ENCODE data around the gene MAP3K4.
"Not testable (repeated sequence)": the region's sequence is repeated elsewhere in the genome, so short reads cannot be mapped to it uniquely, and the experiment has no call there.

Gene MAP3K4

DNA sequence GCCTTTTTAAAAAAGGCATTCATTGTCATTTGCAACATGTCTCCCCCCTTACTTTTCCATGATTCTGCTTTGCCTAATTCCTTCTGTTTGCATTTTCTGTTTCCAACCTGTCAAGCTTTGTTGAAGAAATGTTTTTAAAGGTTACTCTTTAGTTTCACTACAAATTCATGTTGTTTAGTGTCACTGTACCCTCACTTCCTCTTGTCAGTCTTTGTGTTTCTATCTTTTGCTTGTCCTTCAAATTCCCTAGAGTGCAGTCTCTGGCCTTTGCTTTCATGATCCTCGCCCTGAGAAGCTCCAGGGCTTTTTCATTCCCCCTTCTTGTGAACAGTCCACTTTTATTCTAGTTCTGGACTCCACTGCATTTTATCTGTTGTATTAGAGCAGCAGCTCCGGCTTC lies 90.6 kb downstream of the MAP3K4 start:
- DNase-seq (ENCODE audit: low read depth in 2 of 2), result no peak

DNA sequence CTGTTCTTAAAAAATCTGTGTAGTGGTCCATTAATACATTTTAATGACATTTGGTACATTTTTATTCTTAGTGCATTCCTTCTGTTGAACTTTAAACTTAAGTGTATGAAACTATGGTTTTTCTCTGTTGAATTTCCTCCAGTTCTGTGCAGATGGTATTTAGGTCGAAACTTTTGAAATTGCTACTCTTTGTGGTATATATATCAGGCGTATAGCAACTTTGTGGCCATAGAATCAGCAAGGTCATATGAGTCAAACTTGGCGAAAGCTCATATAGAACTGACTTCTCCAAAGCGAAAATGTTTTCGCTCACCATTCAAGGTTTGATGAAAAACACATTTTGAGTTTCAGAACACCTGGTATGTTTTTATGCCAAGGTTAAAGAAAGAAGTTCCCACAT lies 93.7 kb downstream of the MAP3K4 start:
- DNase-seq (ENCODE audit: low read depth in 2 of 2), result no peak

DNA sequence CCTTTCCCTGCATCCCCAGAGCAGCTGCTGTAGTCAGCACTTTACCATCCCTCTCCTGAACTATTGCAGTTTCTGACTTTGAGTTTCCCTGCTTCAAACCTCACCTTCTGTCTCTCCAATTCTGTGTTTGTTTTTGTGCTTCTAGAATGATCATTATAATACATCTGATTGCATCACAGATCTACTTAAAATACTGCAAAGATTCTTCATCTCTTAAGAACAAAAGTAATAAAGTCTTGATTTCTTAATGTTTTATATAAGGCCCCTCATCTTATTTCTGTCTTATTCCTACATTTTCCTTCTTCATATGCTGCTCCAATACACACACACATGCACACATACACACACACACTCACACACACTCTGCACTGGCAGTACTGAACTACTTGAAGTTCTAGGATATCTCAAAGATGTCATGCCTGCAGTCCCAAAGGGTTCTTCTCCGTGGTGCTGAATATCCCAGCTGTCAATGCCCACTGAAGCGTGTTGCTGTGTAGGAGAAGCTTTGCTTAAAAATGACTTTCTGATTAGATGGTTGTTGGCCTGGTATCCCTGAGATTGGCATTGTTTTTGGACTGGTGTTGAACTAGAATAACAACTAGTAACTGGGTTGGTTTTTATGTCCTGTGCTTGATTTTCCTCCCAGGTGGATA lies 97.2 kb downstream of the MAP3K4 start:
- no peak for DNase-seq (ENCODE audit: low read depth in 2 of 2)

DNA sequence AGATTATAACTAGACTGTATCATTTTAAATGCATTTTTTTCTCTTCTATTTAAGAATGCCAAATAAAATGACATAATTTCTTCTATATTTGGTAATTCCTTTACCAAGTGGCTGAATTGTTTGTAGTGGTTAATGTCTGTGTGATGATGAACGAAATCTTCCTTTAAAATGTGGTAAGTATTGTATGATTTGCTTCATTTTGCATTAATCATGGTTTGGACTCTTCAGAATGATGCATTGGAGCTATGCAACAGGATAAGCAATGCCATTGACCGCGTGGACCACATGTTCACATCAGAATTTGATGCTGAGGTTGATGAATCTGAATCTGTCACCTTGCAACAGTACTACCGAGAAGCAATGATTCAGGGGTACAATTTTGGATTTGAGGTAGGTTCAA lies 99.6 kb downstream of the MAP3K4 start:
- no peak for DNase-seq (ENCODE audit: low read depth in 2 of 2)

DNA sequence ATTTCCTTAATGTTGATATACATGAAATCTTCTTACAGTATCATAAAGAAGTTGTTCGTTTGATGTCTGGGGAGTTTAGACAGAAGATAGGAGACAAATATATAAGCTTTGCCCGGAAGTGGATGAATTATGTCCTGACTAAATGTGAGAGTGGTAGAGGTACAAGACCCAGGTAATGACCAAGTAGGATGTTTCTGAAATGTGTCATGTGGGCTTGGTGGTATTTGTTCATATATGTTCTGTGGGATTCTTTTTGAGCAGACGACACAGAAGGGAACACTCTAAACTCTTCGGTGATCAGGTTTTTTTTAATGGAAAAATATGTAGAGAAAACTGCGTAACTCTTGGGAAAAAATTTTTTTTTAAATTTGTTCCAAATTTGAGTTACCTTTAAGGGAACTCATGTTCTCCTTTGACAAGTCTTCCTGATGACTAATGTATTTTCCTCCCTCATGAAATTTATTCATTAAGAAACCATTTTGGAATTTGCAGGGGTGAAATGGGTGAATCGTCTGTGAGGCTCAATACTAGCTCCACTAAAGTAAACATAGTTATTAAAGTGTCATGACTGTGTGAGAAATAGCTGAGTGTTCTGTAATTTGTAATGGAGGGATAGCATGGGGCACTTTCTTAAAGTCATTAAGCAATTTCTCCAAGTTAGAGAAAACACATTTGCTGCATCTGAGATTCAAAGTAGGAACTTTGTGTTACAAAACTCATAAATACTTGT lies 100.6 kb downstream of the MAP3K4 start:
- DNase-seq (ENCODE audit: low read depth in 2 of 2), result no peak

DNA sequence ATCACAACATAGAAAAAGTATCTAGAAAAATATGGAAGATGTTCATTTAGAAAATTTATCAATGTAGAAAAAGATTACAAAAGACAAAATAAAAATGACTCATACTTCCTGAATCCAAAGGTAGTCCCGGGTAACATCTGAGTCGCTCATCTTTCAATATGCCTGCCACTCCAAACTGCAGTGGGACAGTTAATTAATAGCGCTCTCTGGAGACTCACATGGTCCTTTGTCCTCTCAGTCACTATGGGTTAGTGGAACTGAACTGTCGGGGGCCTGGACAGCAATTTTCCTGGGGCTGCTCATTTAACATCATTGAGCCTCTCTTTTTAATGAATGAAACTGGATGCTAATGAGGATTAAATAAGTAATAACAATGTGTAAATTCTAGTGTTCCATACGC lies 103.4 kb downstream of the MAP3K4 start:
- no peak for DNase-seq (ENCODE audit: low read depth in 2 of 2)

DNA sequence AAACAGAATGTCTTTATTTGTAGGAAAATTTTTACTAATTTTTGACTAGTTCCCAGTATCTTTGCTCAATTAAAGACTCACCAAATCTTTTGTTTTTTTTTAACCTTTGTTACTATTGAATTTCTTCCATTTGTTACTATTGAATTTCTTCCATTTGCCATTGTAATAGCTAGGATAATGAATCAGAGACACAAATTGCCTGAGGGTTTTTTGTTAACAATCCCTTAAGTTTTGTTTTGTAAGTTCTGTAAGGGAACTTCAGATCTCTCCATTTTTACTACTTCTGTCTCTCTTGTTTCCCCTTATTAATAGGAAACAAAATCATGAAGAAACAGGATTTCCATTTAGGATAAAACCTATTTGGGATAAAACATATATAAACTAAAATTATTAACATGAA lies 104.3 kb downstream of the MAP3K4 start:
- DNase-seq (ENCODE audit: low read depth in 2 of 2), result no peak

DNA sequence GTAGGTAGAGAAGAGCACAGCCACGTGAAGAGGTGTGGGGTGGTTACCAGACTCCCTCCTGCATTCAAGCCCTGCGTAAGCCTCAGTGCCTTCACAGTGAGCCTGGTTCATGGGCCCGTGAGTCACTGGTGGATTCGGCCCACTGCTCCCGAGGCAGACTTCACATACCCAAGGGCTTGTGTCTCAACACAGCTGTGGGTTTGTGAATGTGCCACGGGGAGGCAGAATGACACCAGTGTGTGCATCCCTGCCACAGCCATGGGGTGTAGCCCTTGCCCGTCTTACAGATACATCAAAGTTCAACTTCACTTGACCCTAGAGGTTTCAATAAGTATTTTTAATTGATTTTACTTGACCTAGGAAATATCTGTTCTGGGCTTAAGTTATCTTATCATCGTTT lies 108.5 kb downstream of the MAP3K4 start:
- no peak for DNase-seq (ENCODE audit: low read depth in 2 of 2)

DNA sequence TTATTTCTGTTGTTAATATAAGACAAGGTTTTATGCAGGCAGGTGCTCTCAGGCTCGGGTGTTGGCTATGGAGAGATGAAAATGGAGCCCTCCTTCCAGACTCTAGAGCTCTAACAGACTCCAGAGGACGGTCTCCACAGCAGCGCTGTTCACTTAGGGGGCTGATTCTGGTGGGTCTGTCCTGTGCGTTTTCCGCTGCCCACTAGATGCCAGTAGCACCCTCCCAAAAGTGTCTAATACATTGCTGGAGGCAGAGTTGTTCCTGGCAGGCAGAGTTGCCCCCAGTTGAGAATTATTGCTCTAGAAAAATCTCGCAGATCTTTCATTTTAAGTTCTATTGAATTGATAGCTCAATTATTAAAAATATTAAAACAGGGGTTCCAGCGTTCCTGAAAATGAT lies 109.9 kb downstream of the MAP3K4 start:
- no peak for DNase-seq (ENCODE audit: low read depth in 2 of 2)

DNA sequence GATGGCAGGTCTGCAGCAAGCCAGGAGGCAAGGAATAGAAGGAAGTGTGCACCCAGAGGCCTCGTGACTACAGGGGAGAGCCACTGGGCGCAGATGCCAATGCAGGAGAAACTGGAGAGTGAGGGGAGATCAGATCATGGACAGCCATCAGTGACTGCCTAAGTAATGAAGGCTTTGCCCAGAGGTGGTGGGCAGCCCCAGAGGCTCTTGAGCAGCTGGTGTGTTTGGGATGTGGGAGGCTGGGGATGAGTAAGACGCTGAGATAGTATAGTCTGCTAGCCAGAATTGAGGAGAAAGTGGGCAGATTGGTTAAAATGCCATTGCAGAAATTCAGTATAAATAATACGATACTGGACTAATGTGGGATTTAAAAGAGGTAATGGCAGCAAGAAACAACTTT lies 111.9 kb downstream of the MAP3K4 start:
- no peak for DNase-seq (ENCODE audit: low read depth in 2 of 2)

DNA sequence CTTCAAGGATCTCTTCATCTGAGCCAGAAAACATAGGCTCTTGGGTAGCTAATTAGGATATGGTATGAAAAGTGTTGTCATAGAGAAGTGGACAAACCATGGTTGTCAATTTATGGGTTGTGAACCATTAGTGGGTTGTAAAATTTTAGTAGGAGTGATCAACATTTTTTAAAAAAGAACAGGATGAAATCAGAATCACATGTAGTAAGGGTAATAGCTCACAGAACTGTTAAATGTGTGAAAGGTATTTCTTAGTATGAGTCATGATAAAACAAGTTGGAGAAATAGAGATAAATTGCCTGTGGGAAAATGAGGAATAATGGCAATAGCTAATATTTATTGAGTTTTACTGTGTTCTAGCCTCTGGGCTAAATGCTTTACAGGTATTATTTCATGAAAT lies 113.4 kb downstream of the MAP3K4 start:
- no peak for DNase-seq (ENCODE audit: low read depth in 2 of 2)

DNA sequence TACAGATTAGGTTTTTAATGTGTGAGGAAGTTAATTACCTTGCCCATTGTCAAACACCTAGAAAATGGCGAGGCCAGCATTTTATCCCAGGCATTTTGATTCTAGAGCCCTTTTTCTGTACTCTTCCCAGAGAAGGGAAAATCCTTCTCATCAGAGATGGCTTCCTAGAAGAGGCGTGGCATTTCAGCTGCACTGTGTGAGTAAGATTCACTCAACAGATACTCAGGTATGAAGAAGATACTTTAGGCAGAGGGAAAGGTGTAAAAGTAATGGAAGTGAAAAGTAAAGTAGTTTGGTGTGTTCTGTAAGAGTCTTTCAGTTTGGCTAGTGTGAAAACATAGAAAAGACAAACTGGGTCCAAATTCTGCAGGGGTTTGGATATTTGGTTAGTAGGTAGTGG lies 113.8 kb downstream of the MAP3K4 start:
- DNase-seq (ENCODE audit: low read depth in 2 of 2), result no peak

DNA sequence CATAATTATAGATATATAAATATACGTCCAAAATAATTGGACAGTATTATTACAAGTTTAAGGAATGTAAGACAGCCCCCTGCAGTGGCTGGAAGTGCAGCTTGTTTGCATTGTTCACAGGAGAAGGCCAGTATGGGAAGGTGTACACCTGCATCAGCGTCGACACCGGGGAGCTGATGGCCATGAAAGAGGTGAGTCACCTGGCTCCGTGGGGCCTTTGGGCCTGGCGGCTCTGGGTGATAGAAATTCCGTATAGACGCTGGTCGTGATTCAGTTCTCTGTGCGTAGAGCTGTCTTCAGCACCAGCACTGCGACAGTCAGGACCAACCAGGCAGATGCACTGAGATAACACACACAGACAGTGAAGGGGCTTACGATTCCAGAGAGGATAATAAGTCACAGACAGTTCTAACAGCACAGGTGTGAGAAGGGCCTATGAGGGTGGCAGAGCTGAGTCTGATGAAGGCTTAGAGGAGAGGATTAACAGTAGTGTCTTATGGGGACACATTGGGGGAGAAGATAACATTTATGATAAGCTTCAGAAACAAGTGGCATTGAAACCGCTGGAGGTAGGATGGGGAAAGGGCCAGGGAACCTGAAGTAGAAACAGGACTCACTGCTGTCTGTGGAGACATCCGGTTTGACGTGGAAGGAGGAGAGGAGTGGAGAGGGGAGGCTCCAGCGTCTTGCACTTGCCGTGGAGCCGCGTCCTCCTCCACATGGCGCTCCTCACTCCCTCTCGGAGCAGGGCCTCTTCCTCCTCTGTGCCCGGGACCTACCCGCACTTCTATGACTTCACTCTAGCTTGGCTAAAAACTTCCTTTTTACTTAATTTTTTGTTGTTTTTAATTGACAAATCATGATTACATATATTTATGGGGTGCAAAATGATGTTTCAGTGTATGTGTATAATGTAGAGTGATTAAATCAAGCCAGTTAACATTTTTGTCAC lies 116.5 kb downstream of the MAP3K4 start:
- no peak for DNase-seq (ENCODE audit: low read depth in 2 of 2)

DNA sequence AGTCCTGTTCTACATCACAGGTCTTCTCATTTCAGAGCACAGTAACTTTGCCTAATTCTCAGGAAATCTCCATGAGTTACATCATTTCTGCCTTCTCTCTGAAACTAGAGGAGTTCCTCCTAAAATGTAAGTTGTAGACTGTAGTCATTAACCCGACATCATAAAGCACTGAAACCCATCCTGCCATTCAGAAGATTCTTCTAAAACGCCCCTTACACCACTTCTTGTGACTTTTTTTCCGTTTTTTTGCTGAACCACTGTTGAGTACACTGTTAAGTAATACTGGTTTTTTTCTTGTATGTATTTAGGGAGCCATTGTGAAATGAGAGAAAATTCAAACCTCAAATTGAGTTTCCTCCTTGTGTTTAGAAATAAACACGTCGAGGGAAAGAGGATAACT lies 117.3 kb downstream of the MAP3K4 start:
- no peak for DNase-seq (ENCODE audit: low read depth in 2 of 2)

DNA sequence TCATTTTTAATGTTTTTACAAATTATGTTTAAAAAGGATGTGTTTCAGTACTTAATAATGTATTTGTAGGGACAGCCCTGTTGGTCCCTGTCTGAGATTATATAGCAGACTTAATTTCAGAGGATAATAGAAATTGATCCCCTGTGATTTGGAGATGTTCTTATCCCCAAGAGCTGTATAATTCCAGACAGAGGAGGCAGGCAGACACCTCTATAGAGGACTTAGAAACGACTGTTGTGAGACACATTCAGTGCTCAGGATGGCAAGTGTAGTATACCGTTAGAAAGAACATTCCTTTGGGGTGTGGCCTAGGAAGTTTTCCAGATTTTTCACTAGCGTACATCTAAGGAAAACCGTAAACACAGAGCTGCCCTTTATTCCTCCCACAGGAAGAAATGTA lies 117.8 kb downstream of the MAP3K4 start:
- no peak for DNase-seq (ENCODE audit: low read depth in 2 of 2)

DNA sequence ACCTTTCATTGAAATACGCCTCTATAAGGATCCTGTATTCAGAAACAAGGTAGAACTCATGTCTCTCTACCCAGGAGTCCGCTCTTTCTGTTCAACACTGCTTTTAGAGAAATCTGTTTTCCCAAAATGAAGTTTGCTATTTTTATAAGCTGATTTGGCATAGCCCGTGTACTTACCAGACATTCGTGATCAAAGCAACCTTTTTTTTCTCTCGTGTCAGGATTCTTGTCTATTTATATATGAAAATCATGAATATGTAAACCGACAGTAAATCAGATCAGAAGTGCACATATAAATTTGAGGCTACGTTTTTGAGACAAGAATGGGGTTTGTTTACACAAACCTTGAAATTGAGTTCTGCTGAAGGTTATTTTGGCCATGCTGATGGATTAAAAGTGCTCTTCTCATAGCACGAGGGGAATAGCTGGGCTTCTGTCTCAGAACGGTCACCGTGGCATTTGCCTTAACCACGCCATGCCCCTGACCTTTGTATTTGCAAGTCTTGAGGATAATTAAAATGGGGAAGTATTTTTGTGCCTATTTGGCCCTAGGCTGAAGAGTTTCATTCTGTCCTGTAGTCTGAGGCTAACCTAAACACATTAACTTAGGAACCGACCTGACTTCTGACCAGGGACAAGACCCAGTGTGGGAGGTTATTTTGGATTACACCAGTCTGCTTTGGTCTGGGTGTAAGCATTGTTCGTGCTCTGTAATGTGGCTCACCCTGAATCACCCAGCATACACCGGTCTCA lies 118.6 kb downstream of the MAP3K4 start:
- no peak for DNase-seq (ENCODE audit: low read depth in 2 of 2)

DNA sequence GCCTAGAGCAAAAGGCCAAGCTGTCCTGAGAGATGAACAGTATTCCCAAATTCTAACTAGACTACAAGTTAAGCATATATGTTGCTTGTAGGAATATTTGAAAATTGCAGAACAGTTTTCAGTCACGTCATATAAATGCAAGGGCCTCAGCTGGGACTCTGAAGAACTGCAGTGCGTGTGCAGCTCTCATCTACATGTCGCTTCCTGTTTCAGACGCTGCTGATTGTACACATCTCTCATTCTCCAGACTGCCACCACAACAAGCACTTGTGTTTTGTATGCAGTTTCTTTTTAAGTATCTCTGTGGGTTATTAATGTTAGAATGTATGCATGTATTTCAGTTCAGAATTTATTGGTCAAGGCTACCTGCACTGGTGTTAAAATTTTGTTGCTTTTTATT lies 119.7 kb downstream of the MAP3K4 start:
- no peak for DNase-seq (ENCODE audit: low read depth in 2 of 2)

DNA sequence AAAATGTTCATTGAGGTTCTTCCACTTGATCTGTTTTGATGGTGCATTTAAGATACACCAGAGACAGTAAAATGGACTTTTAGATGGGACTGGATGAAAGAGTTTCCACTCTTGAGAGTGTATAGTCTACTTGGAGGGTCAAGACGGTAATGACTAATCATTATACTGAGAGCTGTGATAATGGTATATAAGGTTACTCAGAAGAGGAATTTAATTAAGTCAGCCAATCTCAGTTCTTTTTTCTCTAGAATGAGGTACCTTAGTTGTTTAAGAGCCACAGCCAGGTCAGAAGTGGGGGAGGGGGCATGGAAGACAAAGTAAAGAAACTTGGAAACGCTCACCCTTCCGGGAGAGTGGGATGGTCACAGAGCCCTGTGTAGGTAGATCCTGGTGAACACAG lies 123.9 kb downstream of the MAP3K4 start:
- DNase-seq (ENCODE audit: low read depth in 2 of 2), result no peak

DNA sequence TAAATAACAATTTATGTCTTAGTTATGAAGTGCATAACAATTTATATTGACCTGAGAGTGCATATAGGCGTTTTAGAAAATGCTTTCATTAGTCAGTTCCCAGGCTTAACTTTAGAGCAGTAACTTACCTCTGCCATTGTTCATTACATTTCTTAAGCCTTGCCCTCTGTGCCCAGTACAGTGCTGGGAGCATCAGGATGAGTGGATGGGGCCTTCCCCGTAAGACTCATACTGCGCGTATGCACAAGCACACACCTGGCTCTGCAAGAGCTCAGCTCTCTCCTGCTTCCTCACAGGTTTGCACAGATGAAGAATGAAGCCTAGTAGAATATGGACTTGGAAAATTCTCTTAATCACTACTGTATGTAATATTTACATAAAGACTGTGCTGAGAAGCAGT lies 125.0 kb downstream of the MAP3K4 start:
- DNase-seq (ENCODE audit: low read depth in 2 of 2), result no peak

DNA sequence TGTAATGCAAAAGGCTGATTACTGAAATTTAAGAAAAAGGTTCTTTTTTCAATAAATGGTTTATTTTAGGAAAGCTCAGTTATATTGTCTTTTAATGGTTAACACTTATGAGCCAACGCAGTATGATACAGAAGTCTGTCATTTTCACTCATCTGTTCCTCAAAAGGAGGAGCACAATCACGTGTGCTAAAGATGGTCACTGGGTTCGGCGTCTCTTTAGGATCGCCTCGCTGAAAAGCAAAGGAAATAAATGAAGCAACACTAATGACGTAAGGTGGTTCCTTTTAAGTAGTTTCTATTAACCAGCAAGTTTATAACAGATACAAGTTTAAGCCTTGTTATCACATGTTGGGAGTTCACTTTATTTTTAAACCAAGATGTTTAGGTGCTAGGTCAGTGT lies 125.7 kb downstream of the MAP3K4 start:
- DNase-seq (ENCODE audit: low read depth in 2 of 2), result no peak

DNA sequence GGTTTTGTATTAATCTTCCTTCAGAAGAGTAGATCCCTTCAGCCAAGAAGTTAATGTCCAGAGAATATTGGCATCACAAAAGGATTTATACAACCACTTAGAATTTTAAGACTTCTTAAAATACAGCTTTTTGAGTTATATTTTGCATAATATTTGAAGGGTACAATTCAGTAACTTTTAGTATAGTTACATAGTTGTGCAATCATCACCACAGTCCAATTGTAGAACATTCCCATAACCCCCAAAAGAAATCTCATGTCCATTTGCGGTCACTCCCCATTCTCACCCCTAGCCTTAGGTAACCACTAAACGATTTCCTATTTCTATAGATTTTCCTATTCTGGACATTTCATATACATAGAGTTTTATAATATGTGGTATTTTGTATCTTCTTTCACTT lies 126.4 kb downstream of the MAP3K4 start:
- DNase-seq (ENCODE audit: low read depth in 2 of 2), result no peak

DNA sequence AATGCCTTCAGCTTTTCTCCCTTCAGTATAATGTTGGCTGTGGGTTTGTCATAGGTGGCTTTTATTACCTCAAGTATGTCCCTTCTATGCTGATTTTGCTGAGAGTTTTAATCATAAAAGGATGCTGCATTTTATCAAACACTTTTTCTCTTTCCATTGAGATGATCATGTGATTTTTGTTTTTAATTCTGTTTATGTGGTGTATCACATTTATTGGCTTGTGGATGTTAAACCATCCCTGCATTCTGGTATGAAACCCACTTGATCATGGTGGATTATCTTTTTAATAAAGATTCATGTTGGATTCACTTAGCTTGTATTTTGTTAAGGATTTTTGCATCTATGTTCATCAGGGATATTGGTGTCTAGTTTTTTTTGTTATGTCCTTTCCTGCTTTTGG lies 131.8 kb downstream of the MAP3K4 start:
- not testable (repeated sequence) for DNase-seq (ENCODE audit: low read depth in 2 of 2)
